HepG2 (cell line): Measurements from ENCODE around the gene ARL5C. TPM values are rescaled to one million over a fixed set of nuclear protein-coding genes. Genes with fewer than 3 reads are reported as not detected.

ENCODE experiments used
- GMEB1 ChIP-seq: sonication (generic); formaldehyde crosslinking; IDR thresholded peaks from 2 replicates; pipeline ENCODE4 v1.5.1; 2020; ENCODE audit warnings: missing genetic modification reagents, mild to moderate bottlenecking, borderline replicate concordance
- HNF1A ChIP-seq, 2 experiments: sonication (generic) in 1 of 2; formaldehyde crosslinking in 1 of 2; IDR thresholded peaks; 2 replicates each; pipeline versions ENCODE4 v1.4.0 to v1.6.1; 2016 to 2020; ENCODE audit warnings: borderline replicate concordance in 1 of 2, low read depth in 1 of 2, mild to moderate bottlenecking in 1 of 2, missing genetic modification reagents in 1 of 2
- KAT8 ChIP-seq: IDR thresholded peaks from 2 replicates; pipeline ENCODE4 v1.6.1; 2016; ENCODE audit warnings: missing genetic modification reagents, missing compliant biosample characterization
- MTA3 ChIP-seq: sonication (generic); formaldehyde crosslinking; IDR thresholded peaks from 2 replicates; pipeline ENCODE4 v1.4.0; 2020; ENCODE audit warnings: missing genetic modification reagents
- ZNF292 ChIP-seq: sonication (generic); formaldehyde crosslinking; IDR thresholded peaks from 2 replicates; pipeline ENCODE4 v1.8.1; 2022; ENCODE audit warnings: mild to moderate bottlenecking, low read depth, missing genetic modification reagents, borderline replicate concordance
- ZNF570 ChIP-seq: sonication (generic); formaldehyde crosslinking; IDR thresholded peaks from 2 replicates; pipeline ENCODE4 v1.4.0; 2020; ENCODE audit warnings: mild to moderate bottlenecking, missing genetic modification reagents, borderline replicate concordance
- ZNF605 ChIP-seq: sonication (generic); formaldehyde crosslinking; IDR thresholded peaks from 2 replicates; pipeline ENCODE4 v1.8.0; 2022; ENCODE audit warnings: mild to moderate bottlenecking, missing genetic modification reagents
- ZNF7 ChIP-seq: IDR thresholded peaks from 2 replicates; pipeline ENCODE4 v1.6.1; 2016; ENCODE audit warnings: missing biosample characterization, missing genetic modification reagents
- polyA plus RNA-seq, 8 experiments: library from polyadenylated mRNA; depleted of rRNA in 3 of 8; stranded (reverse) in 7 of 8; unstranded in 1 of 8; fragments of >200 nt; fragmentation: Illumina TruSeq in 4 of 8; extraction: Trizol in 4 of 8; gene quantifications; 2 replicates each; pipeline versions ENCODE4 v1.2.1 to v1.2.3, GENCODE V29; 2011 to 2016; ENCODE audit warnings: low read depth in 4 of 8, missing spikeins in 1 of 8, mixed read lengths in 1 of 8; ENCODE audit not compliant: insufficient read depth in 1 of 8
- total RNA-seq, 5 experiments: library from RNA; depleted of rRNA; stranded (reverse); fragments of >200 nt; fragmentation: Illumina TruSeq; extraction: Trizol; gene quantifications; 2 replicates each; pipeline ENCODE4 v1.2.3, GENCODE V29; 2016; ENCODE audit warnings: low read depth in 1 of 5
- TF ChIP-seq, protein P1 (sequence below), 2 experiments: fragments of 450-650 bp in 1 of 2; sonication (generic) in 1 of 2; formaldehyde crosslinking in 1 of 2; IDR thresholded peaks; 2 replicates each; pipeline versions ENCODE4 v1.6.1 to v1.8.0; 2016 to 2022; ENCODE audit warnings: antibody characterized with exemption in 1 of 2, mild to moderate bottlenecking in 1 of 2, missing genetic modification reagents in 1 of 2
- TF ChIP-seq, protein P2 (sequence below): IDR thresholded peaks from 2 replicates; pipeline ENCODE4 v1.6.1; 2016; ENCODE audit warnings: low read depth

ARL5C gene
- total and polyA plus RNA-seq, 2 of the 13 experiments (the other 11 are each of a cell fraction or from before 2014, with no cell fraction given), result not detected

DNA sequence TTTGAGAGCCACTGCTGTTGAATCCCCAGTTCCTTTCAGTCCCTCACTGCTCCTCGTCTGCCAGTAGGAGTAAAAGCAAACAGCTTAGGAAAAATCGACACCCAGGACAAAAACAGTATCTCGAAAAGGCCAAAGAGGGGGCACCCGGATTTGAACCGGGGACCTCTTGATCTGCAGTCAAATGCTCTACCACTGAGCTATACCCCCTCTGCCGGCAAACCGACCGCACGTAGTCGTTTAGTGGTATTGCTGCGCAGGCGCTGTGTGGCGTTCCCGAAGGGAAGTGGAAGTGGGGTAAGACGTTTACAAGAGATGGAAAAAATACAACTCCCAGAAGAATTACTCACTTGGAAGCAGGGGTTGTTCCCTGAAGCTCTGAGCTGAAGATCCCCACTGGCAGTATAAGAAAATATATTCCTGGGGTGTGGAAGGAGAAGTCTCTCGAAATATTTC is 12.3 kb downstream of the ARL5C start (continued):
- TF ChIP-seq HNF1A (IDR thresholded peaks at IDR 0.05; ENCODE audit: low read depth) (no peak), HNF1A (CRISPR knock-in tag; IDR thresholded peaks at IDR 0.05; ENCODE audit: borderline replicate concordance) (no peak; the same call in 1 of the 2 replicates), ZNF605 (CRISPR knock-in tag) (no peak), ZNF7 (no peak), KAT8 (peak; percentile 36; the same call in 1 of the 2 replicates), ZNF292 (no peak), MTA3 (CRISPR knock-in tag) (no peak), GMEB1 (CRISPR knock-in tag) (no peak), ZNF570 (CRISPR knock-in tag) (no peak)
- TF ChIP-seq, protein P1, sequence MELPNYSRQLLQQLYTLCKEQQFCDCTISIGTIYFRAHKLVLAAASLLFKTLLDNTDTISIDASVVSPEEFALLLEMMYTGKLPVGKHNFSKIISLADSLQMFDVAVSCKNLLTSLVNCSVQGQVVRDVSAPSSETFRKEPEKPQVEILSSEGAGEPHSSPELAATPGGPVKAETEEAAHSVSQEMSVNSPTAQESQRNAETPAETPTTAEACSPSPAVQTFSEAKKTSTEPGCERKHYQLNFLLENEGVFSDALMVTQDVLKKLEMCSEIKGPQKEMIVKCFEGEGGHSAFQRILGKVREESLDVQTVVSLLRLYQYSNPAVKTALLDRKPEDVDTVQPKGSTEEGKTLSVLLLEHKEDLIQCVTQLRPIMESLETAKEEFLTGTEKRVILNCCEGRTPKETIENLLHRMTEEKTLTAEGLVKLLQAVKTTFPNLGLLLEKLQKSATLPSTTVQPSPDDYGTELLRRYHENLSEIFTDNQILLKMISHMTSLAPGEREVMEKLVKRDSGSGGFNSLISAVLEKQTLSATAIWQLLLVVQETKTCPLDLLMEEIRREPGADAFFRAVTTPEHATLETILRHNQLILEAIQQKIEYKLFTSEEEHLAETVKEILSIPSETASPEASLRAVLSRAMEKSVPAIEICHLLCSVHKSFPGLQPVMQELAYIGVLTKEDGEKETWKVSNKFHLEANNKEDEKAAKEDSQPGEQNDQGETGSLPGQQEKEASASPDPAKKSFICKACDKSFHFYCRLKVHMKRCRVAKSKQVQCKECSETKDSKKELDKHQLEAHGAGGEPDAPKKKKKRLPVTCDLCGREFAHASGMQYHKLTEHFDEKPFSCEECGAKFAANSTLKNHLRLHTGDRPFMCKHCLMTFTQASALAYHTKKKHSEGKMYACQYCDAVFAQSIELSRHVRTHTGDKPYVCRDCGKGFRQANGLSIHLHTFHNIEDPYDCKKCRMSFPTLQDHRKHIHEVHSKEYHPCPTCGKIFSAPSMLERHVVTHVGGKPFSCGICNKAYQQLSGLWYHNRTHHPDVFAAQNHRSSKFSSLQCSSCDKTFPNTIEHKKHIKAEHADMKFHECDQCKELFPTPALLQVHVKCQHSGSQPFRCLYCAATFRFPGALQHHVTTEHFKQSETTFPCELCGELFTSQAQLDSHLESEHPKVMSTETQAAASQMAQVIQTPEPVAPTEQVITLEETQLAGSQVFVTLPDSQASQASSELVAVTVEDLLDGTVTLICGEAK (IDR thresholded peaks at IDR 0.05), result no peak
- TF ChIP-seq, protein P1 (CRISPR knock-in tag; IDR thresholded peaks at IDR 0.05), result no peak
- TF ChIP-seq, protein P2, sequence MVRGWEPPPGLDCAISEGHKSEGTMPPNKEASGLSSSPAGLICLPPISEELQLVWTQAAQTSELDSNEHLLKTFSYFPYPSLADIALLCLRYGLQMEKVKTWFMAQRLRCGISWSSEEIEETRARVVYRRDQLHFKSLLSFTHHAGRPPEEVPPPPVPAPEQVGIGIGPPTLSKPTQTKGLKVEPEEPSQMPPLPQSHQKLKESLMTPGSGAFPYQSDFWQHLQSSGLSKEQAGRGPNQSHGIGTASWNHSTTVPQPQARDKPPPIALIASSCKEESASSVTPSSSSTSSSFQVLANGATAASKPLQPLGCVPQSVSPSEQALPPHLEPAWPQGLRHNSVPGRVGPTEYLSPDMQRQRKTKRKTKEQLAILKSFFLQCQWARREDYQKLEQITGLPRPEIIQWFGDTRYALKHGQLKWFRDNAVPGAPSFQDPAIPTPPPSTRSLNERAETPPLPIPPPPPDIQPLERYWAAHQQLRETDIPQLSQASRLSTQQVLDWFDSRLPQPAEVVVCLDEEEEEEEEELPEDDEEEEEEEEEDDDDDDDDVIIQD, result no peak
